Neural cell (in vitro differentiated cells): ENCODE results near the gene ZBTB32. TPM values are rescaled to one million over a fixed set of nuclear protein-coding genes. Genes with fewer than 3 reads are reported as not detected.

ENCODE experiments used
- H2AFZ ChIP-seq: fragments of 200-600, 300-800 bp; sonication (generic), shearing (Covaris generic); 2 replicates; pipeline ENCODE4 v1.6.0; 2014; ENCODE audit warnings: low read depth, mild to moderate bottlenecking, antibody characterized with exemption, low read length, moderate library complexity
- H3F3A ChIP-seq: fragments of 200-600 bp; shearing (Covaris generic); 2 replicates; pipeline ENCODE4 v1.6.1; 2016; ENCODE audit warnings: mild to moderate bottlenecking, moderate library complexity, mixed read lengths, antibody characterized with exemption, low read length; ENCODE audit not compliant: insufficient read depth, poor library complexity, severe bottlenecking
- H3K27ac ChIP-seq: fragments of 200-600, 300-800 bp; sonication (generic), shearing (Covaris generic); 2 replicates; pipeline ENCODE4 v1.5.1; 2014; ENCODE audit warnings: mild to moderate bottlenecking, low read length, moderate library complexity
- H3K27me3 ChIP-seq: fragments of 300-800, 200-600 bp; sonication (generic), shearing (Covaris generic); 2 replicates; pipeline ENCODE4 v1.6.0; 2014; ENCODE audit warnings: mild to moderate bottlenecking, low read depth, low read length, moderate library complexity; ENCODE audit not compliant: insufficient read depth
- H3K36me3 ChIP-seq: fragments of 300-800, 200-600 bp; sonication (generic), shearing (Covaris generic); 2 replicates; pipeline ENCODE4 v1.5.1; 2014; ENCODE audit warnings: mild to moderate bottlenecking, antibody characterized with exemption, low read length, moderate library complexity; ENCODE audit not compliant: insufficient read depth
- H3K4me2 ChIP-seq: fragments of 300-800, 200-600 bp; sonication (generic), shearing (Covaris generic); 2 replicates; pipeline ENCODE4 v1.6.0; 2014; ENCODE audit warnings: mild to moderate bottlenecking, low read length
- H3K4me3 ChIP-seq: fragments of 300-800, 200-600 bp; sonication (generic), shearing (Covaris generic); 2 replicates; pipeline ENCODE4 v1.5.1; 2014; ENCODE audit warnings: mild to moderate bottlenecking, low read length, moderate library complexity
- H3K79me2 ChIP-seq: fragments of 200-600 bp; shearing (Covaris generic); replicated peaks from 2 replicates; pipeline ENCODE4 v1.6.0; 2014; ENCODE audit warnings: mild to moderate bottlenecking, low read length, moderate library complexity; ENCODE audit not compliant: insufficient read depth
- H3K9ac ChIP-seq: fragments of 300-800, 200-600 bp; sonication (generic), shearing (Covaris generic); 2 replicates; pipeline ENCODE4 v1.6.1; 2016; ENCODE audit warnings: mild to moderate bottlenecking, low read length, mixed read lengths
- H3K9me2 ChIP-seq: fragments of 200-600 bp; shearing (Covaris generic); 2 replicates; pipeline ENCODE4 v1.6.1; 2016; ENCODE audit warnings: mild to moderate bottlenecking, low read length, mixed read lengths; ENCODE audit not compliant: insufficient read depth
- H3K9me3 ChIP-seq: fragments of 200-600, 300-800 bp; sonication (generic), shearing (Covaris generic); 2 replicates; pipeline ENCODE4 v1.6.1; 2016; ENCODE audit warnings: mild to moderate bottlenecking, mixed run types, low read length, moderate library complexity, mixed read lengths
- H4K20me1 ChIP-seq: fragments of 200-600 bp; shearing (Covaris generic); 2 replicates; pipeline ENCODE4 v1.6.1; 2016; ENCODE audit warnings: mild to moderate bottlenecking, mixed run types; ENCODE audit not compliant: insufficient read depth
- CTCF ChIP-seq: fragments of 450-650 bp; IDR thresholded peaks from 2 replicates; pipeline ENCODE4 v1.5.1; 2014; ENCODE audit warnings: antibody characterized with exemption, mild to moderate bottlenecking, moderate library complexity; ENCODE audit not compliant: poor library complexity, severe bottlenecking
- EP300 ChIP-seq: fragments of 450-650 bp; conservative IDR thresholded peaks from 2 replicates; pipeline ENCODE4 v1.6.1; 2014; ENCODE audit warnings: antibody characterized with exemption, mild to moderate bottlenecking, moderate library complexity; ENCODE audit not compliant: poor library complexity, severe bottlenecking
- EZH2 ChIP-seq: fragments of 200-600, 300-800 bp; shearing (Covaris generic), sonication (generic); IDR thresholded peaks from 2 replicates; pipeline ENCODE4 v1.6.1; 2014; ENCODE audit warnings: antibody characterized with exemption, low read length, borderline replicate concordance, mild to moderate bottlenecking; ENCODE audit not compliant: insufficient read depth, poor library complexity, severe bottlenecking
- MXI1 ChIP-seq: fragments of 450-650 bp; conservative IDR thresholded peaks from 2 replicates; pipeline ENCODE4 v1.6.1; 2014; ENCODE audit warnings: antibody characterized with exemption, mild to moderate bottlenecking; ENCODE audit not compliant: poor library complexity, severe bottlenecking
- POLR2AphosphoS5 ChIP-seq: IDR thresholded peaks from 2 replicates; pipeline ENCODE4 v1.6.1; 2012
- RAD21 ChIP-seq: fragments of 450-650 bp; conservative IDR thresholded peaks from 2 replicates; pipeline ENCODE4 v1.6.1; 2014; ENCODE audit warnings: antibody characterized with exemption, mild to moderate bottlenecking, moderate library complexity
- REST ChIP-seq: IDR thresholded peaks from 2 replicates; pipeline ENCODE4 v1.6.1; 2012; ENCODE audit warnings: borderline replicate concordance
- SMC3 ChIP-seq: fragments of 450-650 bp; conservative IDR thresholded peaks from 2 replicates; pipeline ENCODE4 v1.6.1; 2014; ENCODE audit warnings: antibody characterized with exemption, mild to moderate bottlenecking, moderate library complexity; ENCODE audit not compliant: poor library complexity
- TAF1 ChIP-seq: IDR thresholded peaks from 2 replicates; pipeline ENCODE4 v1.6.1; 2012; ENCODE audit warnings: low read depth
- polyA plus RNA-seq: library from polyadenylated mRNA; depleted of rRNA; stranded (reverse); fragments of >200 nt; gene quantifications from 2 replicates; pipeline ENCODE4 v1.2.3, GENCODE V29; 2014

ZBTB32 gene
- polyA plus RNA-seq, 1 donor from 2014 or later: not detected

GRCh38 chr19:35729021-35729420, 24.7 kb downstream of the ZBTB32 start:
- Histone ChIP-seq H3K9me2 (no peaks in the 10 kb centered on the region), H3K4me2 (no peak overlapping the region), H2AFZ (no peak overlapping the region), H3K27me3 (no peaks in the 10 kb centered on the region), H3K9me3 (no peaks in the 10 kb centered on the region), H3K4me3 (no peak overlapping the region), H3K79me2 (no peaks in the 10 kb centered on the region), H3K36me3 (no peaks in the 10 kb centered on the region), H3F3A (no peaks in the 10 kb centered on the region), H3K27ac (no peak overlapping the region), H3K9ac (no peak overlapping the region), H4K20me1 (no peaks in the 10 kb centered on the region)
- TF ChIP-seq MXI1 (no peak), CTCF (no peak), REST (no peak)

- H3K79me2 ChIP-seq: no peaks in the 10 kb centered on the region
- no peaks in the 10 kb centered on the region for H3K9me2 ChIP-seq
- H4K20me1 ChIP-seq: no peaks in the 10 kb centered on the region
- TF ChIP-seq RAD21 (no peak), CTCF (no peak), SMC3 (no peak), REST (no peak), TAF1 (no peak), EP300 (no peak), MXI1 (no peak), POLR2AphosphoS5 (no peak), EZH2 (no peak)
- no peak overlapping the region for H3K9ac ChIP-seq
- no peaks in the 10 kb centered on the region for H3K9me3 ChIP-seq
- H3K4me2 ChIP-seq: no peak overlapping the region
- H3F3A ChIP-seq: no peaks in the 10 kb centered on the region
- no peak overlapping the region for H2AFZ ChIP-seq
- no peaks in the 10 kb centered on the region for H3K36me3 ChIP-seq
- H3K4me3 ChIP-seq: no peak overlapping the region
- no peaks in the 10 kb centered on the region for H3K27me3 ChIP-seq
- H3K27ac ChIP-seq: no peak overlapping the region
Observed at GRCh38 chr19:35729763-35730162, 25.4 kb downstream of the ZBTB32 start.
